ENCODE data around the gene PPFIA2. TPM values are rescaled to one million over a fixed set of nuclear protein-coding genes. Genes with fewer than 3 reads are reported as not detected.

The PPFIA2 gene
- total RNA-seq, 1 donor from 2014 or later: not detected

- H3K27me3 ChIP-seq (ENCODE audit: control insufficient read depth, insufficient read depth, low read length): no peaks in the 10 kb centered on the region
- H3K4me3 ChIP-seq (ENCODE audit: low read depth, low read length): no peak overlapping the region
- no peak for DNase-seq (ENCODE audit: low read depth)
- H3K36me3 ChIP-seq (ENCODE audit: control insufficient read depth, insufficient read depth, low read length): no peaks in the 10 kb centered on the region
- TF ChIP-seq, protein P1, sequence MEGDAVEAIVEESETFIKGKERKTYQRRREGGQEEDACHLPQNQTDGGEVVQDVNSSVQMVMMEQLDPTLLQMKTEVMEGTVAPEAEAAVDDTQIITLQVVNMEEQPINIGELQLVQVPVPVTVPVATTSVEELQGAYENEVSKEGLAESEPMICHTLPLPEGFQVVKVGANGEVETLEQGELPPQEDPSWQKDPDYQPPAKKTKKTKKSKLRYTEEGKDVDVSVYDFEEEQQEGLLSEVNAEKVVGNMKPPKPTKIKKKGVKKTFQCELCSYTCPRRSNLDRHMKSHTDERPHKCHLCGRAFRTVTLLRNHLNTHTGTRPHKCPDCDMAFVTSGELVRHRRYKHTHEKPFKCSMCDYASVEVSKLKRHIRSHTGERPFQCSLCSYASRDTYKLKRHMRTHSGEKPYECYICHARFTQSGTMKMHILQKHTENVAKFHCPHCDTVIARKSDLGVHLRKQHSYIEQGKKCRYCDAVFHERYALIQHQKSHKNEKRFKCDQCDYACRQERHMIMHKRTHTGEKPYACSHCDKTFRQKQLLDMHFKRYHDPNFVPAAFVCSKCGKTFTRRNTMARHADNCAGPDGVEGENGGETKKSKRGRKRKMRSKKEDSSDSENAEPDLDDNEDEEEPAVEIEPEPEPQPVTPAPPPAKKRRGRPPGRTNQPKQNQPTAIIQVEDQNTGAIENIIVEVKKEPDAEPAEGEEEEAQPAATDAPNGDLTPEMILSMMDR (IDR thresholded peaks at IDR 0.05; ENCODE audit: insufficient read depth, low read length, poor library complexity, severe bottlenecking): no peak
These were observed 513.1 kb downstream of the PPFIA2 start for GRCh38 chr12:81245907-81246570.

DNA sequence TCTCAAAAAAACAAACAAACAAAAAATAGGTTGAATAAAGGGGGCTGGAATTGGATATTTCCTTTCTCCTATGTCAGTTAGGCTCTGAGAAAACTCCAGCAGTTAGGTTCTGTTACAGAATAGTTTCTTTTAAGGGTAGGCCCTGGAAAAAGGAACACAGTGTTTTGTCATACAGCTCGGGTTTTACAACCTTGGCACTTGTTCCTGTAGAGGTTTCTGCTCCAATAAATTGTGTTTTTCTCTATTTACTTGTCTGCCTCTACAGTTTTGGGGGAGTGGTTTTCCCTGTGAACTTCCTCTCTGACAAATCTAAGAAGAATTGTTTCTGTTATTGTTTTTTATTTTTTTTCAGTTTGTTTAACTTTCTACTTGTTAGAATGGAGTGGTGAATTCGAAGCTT is 513.7 kb downstream of the PPFIA2 start:
- no peak for DNase-seq (ENCODE audit: low read depth)
- H3K36me3 ChIP-seq (ENCODE audit: control insufficient read depth, insufficient read depth, low read length): no peaks in the 10 kb centered on the region
- TF ChIP-seq, protein P1 (IDR thresholded peaks at IDR 0.05; ENCODE audit: insufficient read depth, low read length, poor library complexity, severe bottlenecking): no peak
- H3K4me3 ChIP-seq (ENCODE audit: low read depth, low read length): no peak overlapping the region
- H3K27me3 ChIP-seq (ENCODE audit: control insufficient read depth, insufficient read depth, low read length): no peaks in the 10 kb centered on the region

DNA sequence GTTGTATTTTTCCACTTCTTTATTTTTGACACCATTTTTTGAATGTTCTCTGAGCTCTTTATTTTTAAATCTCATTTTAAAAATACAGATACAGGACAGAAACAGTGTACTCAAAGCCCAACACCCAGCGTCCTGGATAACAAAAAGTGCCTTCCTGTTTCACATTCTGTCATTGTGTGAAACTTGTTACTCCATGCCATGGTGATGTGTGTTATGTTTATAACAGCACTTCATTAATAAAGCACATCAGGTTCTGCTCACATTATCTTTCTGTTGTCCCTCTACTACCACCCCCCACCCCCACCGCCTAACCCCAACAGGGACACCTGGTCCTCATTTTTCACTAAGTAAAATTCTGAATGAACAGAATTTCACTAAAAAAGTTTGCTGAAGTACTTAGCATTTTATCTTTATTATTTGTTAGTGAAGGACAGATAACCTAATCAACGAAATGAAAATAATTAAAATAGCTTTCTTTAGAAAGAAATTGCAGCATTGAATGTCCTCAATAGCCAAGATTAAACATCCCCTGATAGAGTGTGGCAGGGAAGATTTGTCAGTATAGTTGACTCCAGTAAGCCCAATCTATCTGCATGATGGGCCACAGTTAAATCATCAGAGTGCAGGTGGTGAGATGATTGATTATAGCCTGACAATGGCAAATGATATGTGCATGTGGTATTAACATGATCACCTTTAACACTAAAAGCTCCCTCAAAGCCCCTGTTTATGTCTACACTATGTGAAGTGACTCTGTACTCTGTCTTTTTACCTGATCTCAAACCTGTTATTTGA is 527.4 kb downstream of the PPFIA2 start:
- TF ChIP-seq, protein P1 (IDR thresholded peaks at IDR 0.05; ENCODE audit: insufficient read depth, low read length, poor library complexity, severe bottlenecking): no peak
- no peak overlapping the region for H3K4me3 ChIP-seq (ENCODE audit: low read depth, low read length)
- no peaks in the 10 kb centered on the region for H3K27me3 ChIP-seq (ENCODE audit: control insufficient read depth, insufficient read depth, low read length)
- no peaks in the 10 kb centered on the region for H3K36me3 ChIP-seq (ENCODE audit: control insufficient read depth, insufficient read depth, low read length)
- DNase-seq (ENCODE audit: low read depth): no peak

GRCh38 chr12:81229759-81230158 is 529.4 kb downstream of the PPFIA2 start:
- DNase-seq (ENCODE audit: low read depth): no peak
- TF ChIP-seq, protein P1 (IDR thresholded peaks at IDR 0.05; ENCODE audit: insufficient read depth, low read length, poor library complexity, severe bottlenecking): no peak
- Histone ChIP-seq H3K27me3 (ENCODE audit: control insufficient read depth, insufficient read depth, low read length) (no peaks in the 10 kb centered on the region), H3K4me3 (ENCODE audit: low read depth, low read length) (no peak overlapping the region), H3K36me3 (ENCODE audit: control insufficient read depth, insufficient read depth, low read length) (no peaks in the 10 kb centered on the region)

DNA sequence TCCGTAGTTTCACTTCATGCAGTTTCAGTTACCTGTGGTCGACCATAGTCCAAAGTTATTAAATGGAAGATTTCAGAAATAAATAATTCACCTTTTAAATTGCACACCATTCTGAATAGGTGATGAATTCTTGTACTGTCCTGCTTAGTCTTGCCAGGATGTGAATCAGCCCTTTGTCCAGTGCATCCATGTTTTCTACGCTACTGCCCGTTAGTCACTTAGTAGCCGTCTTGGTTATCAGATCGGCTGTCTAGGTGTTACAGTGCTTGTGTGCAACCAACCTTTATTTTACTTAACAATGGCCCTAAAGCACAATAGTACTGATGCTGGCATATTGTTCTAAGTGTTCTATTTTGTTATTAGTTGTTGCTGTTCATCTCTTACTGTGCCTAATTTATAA is 534.5 kb downstream of the PPFIA2 start:
- Histone ChIP-seq H3K27me3 (ENCODE audit: control insufficient read depth, insufficient read depth, low read length) (no peaks in the 10 kb centered on the region), H3K4me3 (ENCODE audit: low read depth, low read length) (no peak overlapping the region), H3K36me3 (ENCODE audit: control insufficient read depth, insufficient read depth, low read length) (no peaks in the 10 kb centered on the region)
- TF ChIP-seq, protein P1 (IDR thresholded peaks at IDR 0.05; ENCODE audit: insufficient read depth, low read length, poor library complexity, severe bottlenecking): no peak
- no peak for DNase-seq (ENCODE audit: low read depth)

Data from kidney epithelial cell (primary cell).